Measurements from ENCODE around the gene FAAP24.
"Not testable (repeated sequence)": the region's sequence is repeated elsewhere in the genome, so short reads cannot be mapped to it uniquely, and the experiment has no call there.

FAAP24 gene

DNA sequence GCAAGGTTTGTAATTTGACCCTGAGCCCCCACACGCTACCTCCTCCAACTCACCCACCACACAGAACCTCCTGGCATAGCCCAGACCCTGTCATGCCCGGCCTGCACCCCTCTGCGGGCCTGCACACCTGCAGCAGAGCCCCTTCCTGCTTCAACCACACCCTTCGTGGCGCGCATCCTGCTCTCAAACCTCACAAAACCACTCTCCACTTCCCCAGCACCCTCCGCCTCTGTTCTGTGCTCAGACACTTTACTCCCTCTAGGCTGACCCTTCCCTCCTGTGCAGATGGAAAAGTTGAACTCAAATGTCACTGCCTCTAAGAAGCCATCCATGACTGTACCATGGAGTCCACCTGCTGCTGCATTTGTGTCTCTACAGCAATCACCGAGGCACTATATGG, 28.5 kb downstream of the FAAP24 start:
- DNase-seq (ENCODE audit: low read depth) = no peak

DNA sequence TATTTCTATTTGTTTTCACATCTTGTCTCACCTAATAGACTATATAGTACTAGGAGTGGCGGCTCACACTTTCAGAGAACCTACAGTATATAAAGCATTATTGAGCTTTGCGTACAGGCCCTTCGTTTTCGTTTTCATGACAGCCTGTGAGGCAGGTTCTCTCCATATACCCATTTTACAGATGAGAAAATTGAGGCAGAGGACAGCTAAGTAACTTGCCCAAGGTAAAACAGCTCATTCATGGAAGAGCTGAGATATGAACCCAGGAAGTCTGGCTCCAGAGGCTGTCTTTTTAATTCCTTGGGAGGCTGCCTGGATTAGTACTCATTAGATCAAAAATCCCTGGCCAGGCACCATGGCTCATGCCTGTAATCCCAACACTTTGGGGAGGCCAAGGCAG, 28.9 kb downstream of the FAAP24 start:
- no peak for DNase-seq (ENCODE audit: low read depth)

DNA sequence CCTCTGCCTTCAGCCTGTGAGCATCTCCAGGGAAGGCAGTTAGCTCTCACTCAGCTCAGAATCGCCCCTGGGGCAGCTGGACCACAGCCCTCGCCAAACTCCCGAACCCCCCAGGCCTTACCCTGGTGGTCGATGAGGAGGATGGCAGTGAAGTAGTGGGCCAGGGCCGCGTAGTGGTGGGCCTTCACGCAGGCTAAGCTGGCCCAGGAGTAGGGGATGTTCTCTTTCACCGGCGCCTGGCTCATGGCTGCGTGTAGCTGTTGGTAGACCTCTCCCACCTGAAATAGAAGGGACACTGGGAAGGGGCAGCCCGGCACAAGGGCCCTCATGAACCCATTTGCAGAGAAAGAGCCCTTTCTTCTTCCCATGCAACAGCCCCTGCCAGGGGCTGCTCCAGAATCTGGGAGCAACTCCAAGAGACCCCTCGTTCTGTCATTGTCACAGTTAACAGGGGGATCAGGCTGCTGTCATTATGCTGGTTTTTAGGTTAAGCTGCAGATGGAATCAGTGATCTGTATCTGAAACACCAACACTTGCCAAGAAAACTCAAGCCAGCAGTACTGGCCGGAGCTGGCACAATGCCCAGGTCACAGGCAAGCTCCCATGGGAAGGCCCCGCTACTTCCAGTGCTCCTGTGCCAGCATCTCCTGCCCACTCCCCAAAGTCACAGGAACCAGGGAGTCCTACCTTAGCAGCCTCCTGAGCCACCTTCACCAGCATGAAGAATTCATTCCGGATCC, 30.3 kb downstream of the FAAP24 start:
- DNase-seq (ENCODE audit: low read depth) = not testable (repeated sequence)

DNA sequence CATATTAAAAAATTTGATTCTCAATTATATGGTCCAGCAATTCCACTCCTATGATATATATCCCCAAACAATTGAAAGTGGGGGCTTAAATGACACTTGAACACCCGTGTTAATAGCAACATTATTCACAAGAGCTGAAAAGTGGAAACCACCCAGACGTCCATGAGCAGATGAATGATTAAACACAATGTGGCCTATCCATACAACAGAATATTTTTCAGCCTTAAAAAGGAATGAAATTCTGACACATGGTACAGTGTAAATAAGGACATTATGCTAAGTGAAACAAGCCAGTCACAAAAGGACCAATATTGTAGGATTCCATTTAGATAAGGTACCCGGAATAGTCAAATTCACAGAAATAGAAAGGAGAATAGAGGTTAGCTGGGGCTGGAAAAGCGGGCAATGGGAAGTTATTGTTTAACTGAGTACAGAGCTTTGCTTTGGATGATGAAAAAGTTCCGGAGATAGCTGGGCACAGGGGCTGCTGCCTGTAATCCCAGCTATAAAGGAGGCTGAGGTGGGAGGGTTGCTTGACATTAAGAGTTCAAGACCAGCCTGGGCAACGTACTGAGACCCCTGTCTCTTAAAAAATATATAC, 31.5 kb downstream of the FAAP24 start:
- DNase-seq (ENCODE audit: low read depth) = not testable (repeated sequence)

DNA sequence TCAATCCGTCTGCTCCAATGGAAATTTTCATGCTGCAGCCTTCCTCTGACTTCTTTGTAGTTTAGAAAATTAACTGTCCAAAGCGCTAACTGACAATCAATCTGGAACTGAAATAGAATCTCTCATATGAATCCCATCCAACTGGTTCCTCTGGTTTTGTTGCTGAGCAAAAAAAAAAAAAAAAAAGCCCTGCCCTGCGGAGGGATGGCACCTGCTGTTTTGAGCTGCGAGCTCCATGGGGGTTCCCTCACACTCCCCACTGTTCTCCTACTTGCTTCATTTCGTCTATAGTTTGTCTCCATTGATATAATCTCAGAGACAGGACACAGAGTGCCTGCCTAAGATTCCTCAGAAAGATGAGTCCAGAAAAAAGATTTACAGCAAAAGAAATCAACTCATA, 33.4 kb downstream of the FAAP24 start:
- no peak for DNase-seq (ENCODE audit: low read depth)

DNA sequence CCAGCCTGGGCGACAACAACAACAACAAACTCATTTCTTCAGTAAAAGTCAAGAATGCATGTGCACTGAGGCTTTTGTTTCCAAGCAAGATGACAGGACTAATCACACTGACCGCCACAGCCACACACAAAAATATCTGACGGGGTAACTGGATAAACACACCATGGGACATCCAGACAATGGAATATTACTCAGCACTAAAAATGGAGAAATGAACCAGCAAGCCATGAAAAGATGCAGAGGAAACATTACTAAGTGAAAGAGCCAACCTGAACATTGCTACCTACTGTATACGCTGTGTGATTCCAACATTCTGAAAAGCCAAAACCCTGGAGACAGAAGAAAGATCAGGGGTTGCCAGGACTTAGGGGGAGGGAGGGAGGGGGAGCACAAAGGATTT, 36.7 kb downstream of the FAAP24 start:
- no peak for DNase-seq (ENCODE audit: low read depth)

DNA sequence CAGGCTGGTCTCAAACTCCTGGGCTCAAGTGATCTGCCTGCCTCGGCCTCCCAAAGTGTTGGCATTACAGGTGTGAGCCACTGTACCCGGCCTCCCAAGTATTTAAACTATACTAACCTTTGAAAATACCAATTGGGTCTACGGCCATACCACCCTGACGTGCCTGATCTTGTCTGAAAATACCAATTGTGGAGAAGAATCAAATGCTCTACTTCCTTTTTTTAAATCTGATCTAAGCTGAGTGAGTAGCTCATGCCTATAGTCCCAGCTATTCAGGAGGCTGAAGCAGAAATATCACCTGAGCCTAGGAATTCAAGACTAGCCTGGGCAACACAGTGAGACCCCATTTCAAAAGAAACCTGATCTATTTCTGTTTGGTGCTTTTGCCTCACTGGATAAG, 38.8 kb downstream of the FAAP24 start:
- not testable (repeated sequence) for DNase-seq (ENCODE audit: low read depth)

DNA sequence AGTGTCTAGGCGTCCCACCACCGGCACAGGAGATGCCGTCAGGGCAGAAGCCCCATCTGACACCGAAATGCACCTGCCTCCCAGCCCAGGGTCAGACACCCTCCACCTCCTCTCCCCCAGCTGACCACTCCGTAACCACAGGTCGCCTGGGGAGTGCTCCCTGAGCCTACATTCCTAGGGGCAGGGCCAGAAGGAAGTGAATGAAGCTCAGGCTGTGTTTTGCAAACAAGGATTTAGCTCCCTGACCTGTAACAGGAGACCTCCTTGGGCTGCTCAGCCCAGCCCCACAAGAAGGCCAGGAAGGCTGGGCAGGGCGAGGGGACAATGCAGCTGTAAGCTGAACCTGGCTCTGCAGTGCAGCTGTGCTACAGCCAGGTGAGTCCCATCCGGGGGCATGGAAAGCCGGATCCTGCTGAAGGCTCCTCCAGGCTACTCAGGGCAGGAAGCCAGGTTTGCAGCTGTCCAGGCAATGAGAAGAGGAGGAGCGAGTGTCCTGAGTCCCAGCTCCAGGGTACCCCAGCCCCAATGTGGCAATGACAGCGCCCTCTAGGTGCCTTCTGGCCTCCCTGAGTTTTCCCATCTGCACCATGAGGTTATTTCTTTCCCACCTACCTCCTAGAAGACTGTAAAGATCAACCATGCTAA, 50.6 kb downstream of the FAAP24 start:
- no peak for DNase-seq (ENCODE audit: low read depth)

DNA sequence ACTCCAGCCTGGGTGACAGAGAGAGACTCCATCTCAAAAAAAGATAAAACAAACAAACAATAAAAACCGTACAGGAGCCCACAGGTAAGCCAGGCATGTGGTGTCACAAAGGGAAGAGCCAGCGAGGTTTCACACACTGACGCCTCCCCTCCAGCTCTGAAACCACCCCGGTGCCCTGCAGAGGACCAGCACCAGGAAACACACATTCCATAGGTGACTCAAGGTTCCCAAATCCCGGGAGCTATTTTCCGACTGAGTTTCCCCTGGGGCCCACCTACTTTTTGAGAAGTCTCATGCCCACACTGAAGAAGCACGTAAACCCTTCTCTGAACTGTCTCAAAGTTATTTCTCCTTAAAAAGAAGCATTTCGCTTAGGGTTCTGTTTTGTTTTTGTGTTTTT, 52.4 kb downstream of the FAAP24 start:
- DNase-seq (ENCODE audit: low read depth) = no peak

DNA sequence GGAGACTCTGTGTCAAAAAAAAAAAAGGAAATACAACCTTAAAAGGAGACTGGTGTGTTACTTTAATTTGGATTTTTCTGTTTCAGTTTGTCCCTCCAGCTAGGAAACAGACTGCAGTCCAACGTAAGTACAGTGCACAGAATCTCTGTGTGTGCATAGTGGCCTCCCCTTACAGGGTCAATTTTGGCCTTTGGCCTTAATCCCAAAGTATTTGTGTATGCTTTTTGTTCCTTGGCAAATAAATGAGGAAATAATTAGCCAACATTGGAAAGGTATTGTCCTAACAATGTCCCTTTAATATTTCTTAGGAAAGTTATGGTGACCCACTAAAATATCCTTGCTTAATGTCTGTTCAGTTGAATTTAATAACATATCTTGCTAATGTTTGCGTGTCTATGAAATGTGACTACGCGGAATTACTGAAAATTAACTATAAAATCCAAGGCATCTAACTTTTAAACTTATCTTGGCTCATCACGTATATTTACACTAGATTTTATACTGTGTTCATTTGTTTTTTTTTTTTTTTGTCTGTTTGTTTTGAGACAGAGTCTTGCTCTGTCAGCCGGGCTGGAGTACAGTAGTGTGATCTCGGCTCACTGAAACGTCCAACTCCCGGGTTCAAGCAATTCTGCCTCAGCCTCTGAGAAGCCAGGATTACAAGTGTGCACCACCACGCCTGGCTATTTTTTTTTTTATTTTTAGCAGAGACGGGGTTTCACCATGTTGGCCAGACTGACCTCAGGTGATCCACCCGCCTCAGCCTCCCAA, 53.6 kb downstream of the FAAP24 start:
- not testable (repeated sequence) for DNase-seq (ENCODE audit: low read depth)

DNA sequence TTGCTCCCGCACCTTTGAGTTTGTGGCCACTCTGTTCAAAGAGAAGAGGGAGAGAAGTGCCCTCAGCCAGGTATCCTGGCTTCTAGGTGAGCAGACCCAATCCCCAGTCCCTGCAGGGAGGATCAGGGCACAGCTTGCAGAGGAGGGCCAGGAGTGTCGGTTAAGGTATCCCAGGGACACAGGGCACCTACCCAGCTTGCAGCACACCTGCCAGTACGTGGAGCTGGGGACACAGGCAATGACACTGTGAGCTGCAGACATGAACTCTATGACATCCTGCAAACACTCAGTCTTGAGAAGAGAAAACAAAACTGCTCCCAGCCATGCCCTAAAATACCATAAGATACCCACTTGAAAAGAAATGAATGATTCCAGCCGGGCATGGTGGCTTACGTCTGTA, 54.6 kb downstream of the FAAP24 start:
- not testable (repeated sequence) for DNase-seq (ENCODE audit: low read depth)
